ENCODE results near the gene NPVF. TPM values are rescaled to one million over a fixed set of nuclear protein-coding genes. Genes with fewer than 3 reads are reported as not detected.

NPVF gene
- total RNA-seq (not detected), polyA plus RNA-seq (not detected), total RNA-seq (not detected)

DNA sequence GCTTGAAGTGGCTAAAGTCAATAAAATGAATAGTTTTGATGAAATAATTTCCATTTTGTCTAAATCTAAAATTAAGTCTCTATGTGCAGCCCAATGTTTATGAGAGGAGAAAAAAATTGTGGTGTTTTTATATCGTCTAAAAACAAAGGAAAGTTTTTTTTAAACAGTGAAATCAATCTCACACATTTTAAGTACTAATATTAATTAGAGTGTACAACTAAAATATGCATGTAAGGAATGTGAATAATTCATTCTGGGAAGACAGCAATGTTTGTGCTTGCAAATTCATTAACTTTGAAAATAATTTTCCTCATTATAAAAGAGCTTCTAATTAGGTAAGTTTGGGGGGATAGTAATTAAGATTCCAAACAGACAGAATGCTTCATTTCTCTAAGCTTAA is at the start of gene NPVF:
Gene NPVF (minus strand): TSS at position 101 of the 400 bp plus-strand sequence. CDS start 47 bp downstream, at position 54.
- H3K9me3 Mint-ChIP-seq = peaks cover 0 to 10% (median 0%) of the 10 kb centered on the region in 11 donors

DNA sequence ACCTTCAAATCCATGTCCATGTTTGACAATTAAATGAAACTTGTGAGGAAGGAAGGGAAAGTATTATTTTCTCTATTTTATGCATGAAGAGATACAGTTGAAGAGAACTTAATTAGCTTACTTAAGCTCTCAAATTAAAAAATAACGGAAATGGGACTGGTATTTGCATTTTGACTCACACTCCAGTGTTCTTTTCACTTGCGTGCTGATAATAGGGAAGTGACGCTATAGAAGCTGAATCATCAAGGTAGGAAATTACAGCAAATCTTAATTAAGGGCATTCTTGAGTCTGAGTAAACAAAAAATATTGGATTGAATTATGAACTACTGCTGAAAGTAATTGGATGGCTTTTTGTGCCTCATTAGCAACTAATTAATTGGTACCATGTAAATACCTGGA is 44.0 kb upstream of the NPVF start:
- CTCF ChIA-PET = interaction anchor here (2.1 kb wide), 1 partner anchor 12 kb away, joined by 7 read pairs; no protein-coding TSS in a partner anchor
- no peaks in the 10 kb centered on the region for H3K4me1 ChIP-seq (ENCODE audit: control insufficient read depth in 2 of 2, insufficient read depth in 2 of 2, low read length in 2 of 2)
- POLR2A ChIA-PET = no interaction called here

More for the DNA sequence above, at the start of gene NPVF:
- no peaks in the 10 kb centered on the region for H3K9me3 ChIP-seq (ENCODE audit: control insufficient read depth in 2 of 3, low read length in 3 of 3)
- H3K4me1 ChIP-seq (ENCODE audit: control insufficient read depth in 2 of 2, insufficient read depth in 2 of 2, low read length in 2 of 2) = no peaks in the 10 kb centered on the region
- H3K27me3 ChIP-seq (ENCODE audit: control insufficient read depth in 2 of 2, insufficient read depth in 2 of 2, low read length in 2 of 2) = no peaks in the 10 kb centered on the region
- Mint-ChIP-seq H3K27me3 (peaks cover 36 to 46% (median 40%) of the 10 kb centered on the region in 5 donors), H3K4me3 (no peak within 1 kb of the TSS), H3K4me1 (no peaks in the 10 kb centered on the region), H3K36me3 (no peaks in the 10 kb centered on the region), H3K27ac (no peak within 1 kb of the TSS)
- DNase-seq (no peak), ATAC-seq (no peak)
- H3K27ac ChIP-seq (ENCODE audit: low read depth, low read length) = no peak within 1 kb of the TSS
- no peak within 1 kb of the TSS for H3K4me3 ChIP-seq (ENCODE audit: low read length)
- ChIA-PET POLR2A (no interaction called here), CTCF (interaction anchor here (0.6 to 0.9 kb wide), 3 partner anchors 12 to 114 kb away, joined by 3 to 6 read pairs (median 5); no protein-coding TSS in a partner anchor)
- intact Hi-C loops (cut with micrococcal nuclease) = no loop called here
- no peaks in the 10 kb centered on the region for H3K36me3 ChIP-seq (ENCODE audit: control insufficient read depth in 2 of 3, insufficient read depth in 3 of 3, low read length in 3 of 3)

DNA sequence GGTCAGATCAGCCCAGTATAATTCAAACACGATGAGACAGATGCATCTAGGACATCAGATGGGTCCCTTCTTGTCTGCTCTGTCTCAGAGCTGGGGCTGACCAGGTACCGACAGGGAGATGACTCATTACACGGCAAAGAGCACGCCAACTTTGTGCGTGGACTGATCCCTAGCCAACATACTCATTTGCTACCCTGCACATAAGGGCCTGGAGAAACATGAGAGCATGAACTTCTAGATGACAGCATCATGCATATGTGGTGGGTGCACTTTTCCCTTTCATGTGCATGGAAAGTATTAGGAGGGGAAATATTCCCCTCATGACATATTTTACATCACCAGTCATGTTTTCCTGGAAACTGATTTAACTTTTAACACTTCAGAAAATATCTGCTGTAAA is 35.1 kb upstream of the NPVF start:
- Mint-ChIP-seq H3K36me3 (peaks cover 0 to 3% (median 0%) of the 10 kb centered on the region in 5 donors), H3K27me3 (peaks cover 0 to 14% (median 7%) of the 10 kb centered on the region in 5 donors), H3K27ac (peak overlapping the region in 1 of 9 donors; percentile 88), H3K4me1 (peaks cover 15 to 37% (median 33%) of the 10 kb centered on the region in 7 donors), H3K4me3 (no peak overlapping the region), H3K9me3 (no peaks in the 10 kb centered on the region)
- no peak for ATAC-seq
- intact Hi-C loops (cut with micrococcal nuclease) = loop anchor here in 1 of 2 donors (5.0 kb wide), 1 partner anchor 799 kb away; no protein-coding TSS in a partner anchor
- Histone ChIP-seq H3K27ac (ENCODE audit: low read depth, low read length) (no peak overlapping the region), H3K4me3 (ENCODE audit: low read length) (no peak overlapping the region), H3K4me1 (ENCODE audit: control insufficient read depth in 2 of 2, insufficient read depth in 2 of 2, low read length in 2 of 2) (peaks cover 0 to 23% of the 10 kb centered on the region in 2 donors), H3K36me3 (ENCODE audit: control insufficient read depth in 2 of 3, insufficient read depth in 3 of 3, low read length in 3 of 3) (no peaks in the 10 kb centered on the region), H3K27me3 (ENCODE audit: control insufficient read depth in 2 of 2, insufficient read depth in 2 of 2, low read length in 2 of 2) (no peaks in the 10 kb centered on the region), H3K9me3 (ENCODE audit: control insufficient read depth in 2 of 3, low read length in 3 of 3) (no peaks in the 10 kb centered on the region)
- ChIA-PET CTCF (no interaction called here), POLR2A (no interaction called here)
- no peak for DNase-seq

More for the DNA sequence above, 44.0 kb upstream of the NPVF start:
- peaks cover 0 to 4% (median 0%) of the 10 kb centered on the region in 5 donors for H3K36me3 Mint-ChIP-seq
- peaks cover 0 to 18% (median 0%) of the 10 kb centered on the region in 5 donors for H3K27me3 Mint-ChIP-seq
- Histone ChIP-seq H3K36me3 (ENCODE audit: control insufficient read depth in 2 of 3, insufficient read depth in 3 of 3, low read length in 3 of 3) (no peaks in the 10 kb centered on the region), H3K27me3 (ENCODE audit: control insufficient read depth in 2 of 2, insufficient read depth in 2 of 2, low read length in 2 of 2) (no peaks in the 10 kb centered on the region), H3K4me3 (ENCODE audit: low read length) (no peak overlapping the region), H3K9me3 (ENCODE audit: control insufficient read depth in 2 of 3, low read length in 3 of 3) (no peaks in the 10 kb centered on the region), H3K27ac (ENCODE audit: low read depth, low read length) (no peak overlapping the region)
- DNase-seq (no peak), ATAC-seq (no peak)
- no peak overlapping the region for H3K27ac Mint-ChIP-seq
- no peaks in the 10 kb centered on the region for H3K4me1 Mint-ChIP-seq
- intact Hi-C loops (cut with micrococcal nuclease) = no loop called here
- H3K9me3 Mint-ChIP-seq = no peaks in the 10 kb centered on the region
- no peak overlapping the region for H3K4me3 Mint-ChIP-seq

DNA sequence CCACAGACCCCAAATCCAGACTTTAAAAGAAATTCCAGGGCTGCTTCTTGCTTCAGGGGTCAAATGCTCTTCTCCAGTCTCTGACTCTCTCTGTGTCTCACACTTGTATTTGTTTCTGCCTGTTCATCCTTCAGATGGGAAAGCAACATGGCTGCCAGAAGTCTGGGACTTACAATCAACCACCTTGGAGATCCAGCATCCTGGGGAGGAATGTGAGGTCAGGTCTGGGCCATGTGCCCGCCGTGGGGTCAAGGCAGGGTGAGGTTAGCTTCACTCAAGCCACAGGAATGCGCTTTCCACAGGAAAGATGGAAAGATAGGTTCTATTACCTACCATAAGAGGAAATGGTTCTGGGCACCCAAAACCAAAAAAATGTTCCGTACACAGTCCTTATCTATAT is 34.3 kb upstream of the NPVF start:
- POLR2A ChIA-PET = no interaction called here
- CTCF ChIA-PET = no interaction called here

DNA sequence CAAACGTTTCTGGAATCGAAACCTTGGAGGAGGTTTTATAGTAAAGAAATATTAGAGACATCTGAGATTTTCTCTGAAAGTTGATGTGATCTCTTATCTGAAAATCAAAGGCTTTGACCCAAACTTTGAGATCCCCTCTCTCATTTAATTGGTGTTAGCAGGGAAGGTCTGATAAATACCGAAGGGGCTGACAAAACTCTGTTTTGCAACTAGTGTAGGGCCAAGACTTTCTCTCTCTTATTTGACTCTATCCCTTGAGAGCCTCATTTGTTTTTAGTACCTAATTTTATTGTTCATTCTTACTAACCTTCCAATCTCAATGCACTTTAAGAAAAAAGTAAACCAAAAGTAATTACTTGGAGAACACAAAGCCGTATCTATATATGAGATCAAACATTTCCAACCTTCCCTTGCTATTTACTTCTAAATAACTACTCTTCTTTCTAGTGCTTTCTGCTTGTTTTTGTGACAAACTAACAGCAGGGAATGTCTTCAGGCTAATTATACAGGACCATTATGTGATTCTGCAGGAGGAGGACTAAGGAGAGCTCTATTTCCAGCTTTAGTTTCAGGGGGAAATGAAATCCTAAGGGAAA is 33.4 kb upstream of the NPVF start:
- ChIA-PET CTCF (interaction anchor here (0.8 to 7.0 kb wide), 6 partner anchors 120 to 310 kb away, joined by 3 to 105 read pairs (median 4); no protein-coding TSS in a partner anchor), POLR2A (interaction anchor here (0.7 to 0.8 kb wide), 2 partner anchors 305 to 1542 kb away, joined by 3 read pairs; no protein-coding TSS in a partner anchor)
- ATAC-seq (no peak), DNase-seq (no peak)
- peak overlapping the region; percentile 61 for H3K27ac ChIP-seq (ENCODE audit: low read depth, low read length)
- Mint-ChIP-seq H3K27me3 (peaks cover 0 to 14% (median 7%) of the 10 kb centered on the region in 5 donors), H3K4me3 (peak overlapping the region; percentile 6 to 80 (median 70)), H3K9me3 (no peaks in the 10 kb centered on the region), H3K4me1 (peaks cover 15 to 37% (median 33%) of the 10 kb centered on the region in 7 donors), H3K27ac (peak overlapping the region in 8 of 9 donors; percentile 34 to 91 (median 86)), H3K36me3 (peaks cover 0 to 3% (median 0%) of the 10 kb centered on the region in 5 donors)
- H3K9me3 ChIP-seq (ENCODE audit: control insufficient read depth in 2 of 3, low read length in 3 of 3) = no peaks in the 10 kb centered on the region
- H3K27me3 ChIP-seq (ENCODE audit: control insufficient read depth in 2 of 2, insufficient read depth in 2 of 2, low read length in 2 of 2) = no peaks in the 10 kb centered on the region
- H3K4me1 ChIP-seq (ENCODE audit: control insufficient read depth in 2 of 2, insufficient read depth in 2 of 2, low read length in 2 of 2) = peaks cover 0 to 23% of the 10 kb centered on the region in 2 donors
- H3K36me3 ChIP-seq (ENCODE audit: control insufficient read depth in 2 of 3, insufficient read depth in 3 of 3, low read length in 3 of 3) = no peaks in the 10 kb centered on the region
- intact Hi-C loops (cut with micrococcal nuclease) = loop anchor here in 1 of 2 donors (1.0 to 5.0 kb wide), 3 partner anchors 57 to 1664 kb away; partner anchors contain the start of gene CCDC126
- peak overlapping the region; percentile 42 for H3K4me3 ChIP-seq (ENCODE audit: low read length)

More for the DNA sequence above, 34.3 kb upstream of the NPVF start:
- Mint-ChIP-seq H3K27me3 (peaks cover 0 to 14% (median 7%) of the 10 kb centered on the region in 5 donors), H3K36me3 (peaks cover 0 to 3% (median 0%) of the 10 kb centered on the region in 5 donors), H3K27ac (peak overlapping the region in 6 of 9 donors; percentile 14 to 91 (median 86)), H3K4me3 (peak overlapping the region in 2 of 10 donors; percentile 1 to 10), H3K4me1 (peaks cover 15 to 37% (median 33%) of the 10 kb centered on the region in 7 donors), H3K9me3 (no peaks in the 10 kb centered on the region)
- no peak overlapping the region for H3K27ac ChIP-seq (ENCODE audit: low read depth, low read length)
- DNase-seq (no peak), ATAC-seq (no peak)
- H3K9me3 ChIP-seq (ENCODE audit: control insufficient read depth in 2 of 3, low read length in 3 of 3) = no peaks in the 10 kb centered on the region
- H3K4me1 ChIP-seq (ENCODE audit: control insufficient read depth in 2 of 2, insufficient read depth in 2 of 2, low read length in 2 of 2) = peaks cover 0 to 23% of the 10 kb centered on the region in 2 donors
- intact Hi-C loops (cut with micrococcal nuclease) = loop anchor here in 1 of 2 donors (5.0 kb wide), 1 partner anchor 800 kb away; no protein-coding TSS in a partner anchor
- H3K4me3 ChIP-seq (ENCODE audit: low read length) = no peak overlapping the region
- H3K36me3 ChIP-seq (ENCODE audit: control insufficient read depth in 2 of 3, insufficient read depth in 3 of 3, low read length in 3 of 3) = no peaks in the 10 kb centered on the region
- H3K27me3 ChIP-seq (ENCODE audit: control insufficient read depth in 2 of 2, insufficient read depth in 2 of 2, low read length in 2 of 2) = no peaks in the 10 kb centered on the region

- peak; percentile 83 for ATAC-seq
- H3K4me1 ChIP-seq (ENCODE audit: control insufficient read depth in 2 of 2, insufficient read depth in 2 of 2, low read length in 2 of 2) = peaks cover 0 to 23% of the 10 kb centered on the region in 2 donors
- H3K27me3 ChIP-seq (ENCODE audit: control insufficient read depth in 2 of 2, insufficient read depth in 2 of 2, low read length in 2 of 2) = no peaks in the 10 kb centered on the region
- intact Hi-C loops (cut with micrococcal nuclease) = loop anchor here in 1 of 2 donors (1.0 to 5.0 kb wide), 3 partner anchors 58 to 1664 kb away; partner anchors contain the start of gene CCDC126
- peak overlapping the region; percentile 39 to 80 (median 70) for H3K4me3 Mint-ChIP-seq
- peaks cover 0 to 3% (median 0%) of the 10 kb centered on the region in 5 donors for H3K36me3 Mint-ChIP-seq
- POLR2A ChIA-PET = interaction anchor here (0.6 to 0.8 kb wide), 3 partner anchors 282 to 1541 kb away, joined by 3 read pairs; no protein-coding TSS in a partner anchor
- CTCF ChIA-PET = interaction anchor here (0.6 to 7.0 kb wide), 7 partner anchors 85 to 310 kb away, joined by 3 to 105 read pairs (median 4); no protein-coding TSS in a partner anchor
- peak in 7 of 9 donors; percentile 49 to 74 (median 70) for DNase-seq
- H3K4me3 ChIP-seq (ENCODE audit: low read length) = peak overlapping the region; percentile 42
- H3K36me3 ChIP-seq (ENCODE audit: control insufficient read depth in 2 of 3, insufficient read depth in 3 of 3, low read length in 3 of 3) = no peaks in the 10 kb centered on the region
- H3K27ac ChIP-seq (ENCODE audit: low read depth, low read length) = peak overlapping the region; percentile 61
- H3K4me1 Mint-ChIP-seq = peaks cover 15 to 37% (median 33%) of the 10 kb centered on the region in 7 donors
- no peaks in the 10 kb centered on the region for H3K9me3 ChIP-seq (ENCODE audit: control insufficient read depth in 2 of 3, low read length in 3 of 3)
- peaks cover 0 to 14% (median 7%) of the 10 kb centered on the region in 5 donors for H3K27me3 Mint-ChIP-seq
- peak overlapping the region; percentile 34 to 91 (median 85) for H3K27ac Mint-ChIP-seq
- H3K9me3 Mint-ChIP-seq = no peaks in the 10 kb centered on the region
These were observed 32.7 kb upstream of the NPVF start for GRCh38 chr7:25260862-25261494.
